ENCODE data around the gene NXNL1.
A peak's percentile ranks its signal among the peaks of the same experiment; 100 is the strongest.
"Not testable (repeated sequence)": the region's sequence is repeated elsewhere in the genome, so short reads cannot be mapped to it uniquely, and the experiment has no call there.

The NXNL1 gene, protein sequence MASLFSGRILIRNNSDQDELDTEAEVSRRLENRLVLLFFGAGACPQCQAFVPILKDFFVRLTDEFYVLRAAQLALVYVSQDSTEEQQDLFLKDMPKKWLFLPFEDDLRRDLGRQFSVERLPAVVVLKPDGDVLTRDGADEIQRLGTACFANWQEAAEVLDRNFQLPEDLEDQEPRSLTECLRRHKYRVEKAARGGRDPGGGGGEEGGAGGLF

DNA sequence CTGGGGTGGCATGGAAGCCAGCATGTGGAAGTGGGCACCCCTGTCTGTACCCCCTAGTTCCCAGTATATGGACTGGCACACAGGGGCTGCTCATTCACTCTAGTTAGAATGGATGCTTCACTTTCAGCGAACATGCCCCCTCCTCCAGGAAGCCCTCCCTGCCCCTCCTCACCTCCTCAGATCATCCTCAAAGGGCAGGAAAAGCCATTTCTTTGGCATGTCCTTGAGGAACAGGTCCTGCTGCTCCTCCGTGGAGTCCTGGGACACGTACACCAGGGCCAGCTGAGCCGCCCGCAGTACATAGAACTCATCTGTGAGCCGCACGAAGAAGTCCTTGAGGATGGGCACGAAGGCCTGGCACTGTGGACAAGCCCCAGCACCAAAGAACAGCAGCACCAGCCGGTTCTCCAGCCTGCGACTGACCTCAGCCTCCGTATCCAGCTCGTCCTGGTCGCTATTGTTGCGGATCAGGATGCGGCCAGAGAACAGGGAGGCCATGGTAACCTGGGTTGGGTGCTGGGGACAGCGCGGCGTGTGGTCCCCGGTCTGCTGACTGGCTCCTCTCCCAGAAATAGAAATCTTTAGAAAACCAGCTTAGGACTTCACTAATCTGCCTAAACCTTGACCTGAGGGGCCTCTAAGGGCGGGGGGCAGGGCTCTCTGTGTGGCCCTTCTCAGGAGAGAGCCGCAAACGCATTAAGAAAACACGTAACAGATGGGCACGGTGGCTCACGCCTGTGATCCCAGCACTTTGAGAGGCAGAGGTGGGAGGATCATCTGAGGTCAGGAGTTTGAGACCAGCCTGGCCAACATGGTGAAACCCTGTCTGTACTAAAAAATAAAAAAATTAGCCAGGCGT lies at the start of gene NXNL1:
Gene NXNL1, minus strand, starts transcription at position 555 of the 859 bp plus-strand sequence. Its CDS starts 57 bp downstream, at position 498.
- no peak for DNase-seq (ENCODE audit: low read depth)

DNA sequence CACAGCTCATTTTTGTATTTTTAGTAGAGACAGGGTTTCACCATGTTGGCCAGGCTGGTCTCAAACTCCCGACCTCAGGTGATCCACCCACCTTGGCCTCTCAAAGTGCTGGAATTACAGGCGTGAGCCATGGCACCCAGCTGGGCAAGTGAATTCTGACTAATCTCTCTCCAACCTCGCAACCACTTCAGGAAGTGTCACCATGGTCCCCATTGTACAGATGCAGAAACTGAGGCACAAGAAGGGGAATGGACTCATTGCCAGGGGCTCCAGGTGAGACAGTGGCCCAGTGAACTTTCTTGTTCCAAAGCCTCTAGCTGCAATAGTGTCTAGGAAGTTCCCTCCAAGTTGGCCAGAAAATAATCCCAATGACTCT lies 47.8 kb upstream of the NXNL1 start:
- DNase-seq (ENCODE audit: low read depth) = not testable (repeated sequence)

DNA sequence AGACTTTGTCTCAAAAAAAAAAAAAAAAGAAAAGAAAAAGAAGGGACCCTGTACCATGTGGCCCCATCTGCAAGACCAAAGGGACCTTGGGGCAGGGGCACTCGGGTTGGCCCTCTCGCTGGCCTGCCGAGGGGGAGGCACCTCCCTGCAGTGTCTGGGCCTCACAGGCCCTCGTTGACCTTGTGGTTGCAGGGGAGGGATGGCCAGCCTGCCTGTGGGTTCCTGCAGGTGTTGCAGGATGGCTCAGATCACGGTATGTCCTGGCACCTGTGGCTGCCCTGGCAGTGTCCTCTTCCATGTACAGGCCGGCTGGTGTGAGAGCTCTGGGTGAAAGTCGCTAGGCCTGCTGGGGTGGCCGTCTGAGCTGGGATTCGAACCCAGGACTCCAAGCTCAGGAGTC lies 46.0 kb upstream of the NXNL1 start:
- no peak for DNase-seq (ENCODE audit: low read depth)

DNA sequence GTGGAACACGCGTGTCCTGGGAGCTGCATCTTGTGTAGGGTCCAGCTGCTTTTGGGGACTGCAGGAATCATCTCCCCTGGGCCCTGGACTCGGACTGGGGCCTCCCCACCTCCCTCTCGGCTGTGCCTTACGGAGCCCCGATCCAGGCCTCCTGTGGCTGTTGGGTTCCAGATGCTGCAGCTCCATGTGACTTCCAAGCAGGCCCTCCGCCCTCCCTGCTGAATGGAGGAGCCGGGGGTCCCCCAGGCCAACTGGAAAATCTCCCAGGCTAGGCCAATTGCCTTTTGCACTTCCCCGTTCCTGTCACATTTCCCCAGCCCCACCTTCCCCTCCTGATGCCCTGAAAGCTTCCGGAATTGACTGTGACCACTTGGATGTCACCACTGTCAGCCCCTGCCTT lies 44.5 kb upstream of the NXNL1 start:
- DNase-seq (ENCODE audit: low read depth) = no peak

DNA sequence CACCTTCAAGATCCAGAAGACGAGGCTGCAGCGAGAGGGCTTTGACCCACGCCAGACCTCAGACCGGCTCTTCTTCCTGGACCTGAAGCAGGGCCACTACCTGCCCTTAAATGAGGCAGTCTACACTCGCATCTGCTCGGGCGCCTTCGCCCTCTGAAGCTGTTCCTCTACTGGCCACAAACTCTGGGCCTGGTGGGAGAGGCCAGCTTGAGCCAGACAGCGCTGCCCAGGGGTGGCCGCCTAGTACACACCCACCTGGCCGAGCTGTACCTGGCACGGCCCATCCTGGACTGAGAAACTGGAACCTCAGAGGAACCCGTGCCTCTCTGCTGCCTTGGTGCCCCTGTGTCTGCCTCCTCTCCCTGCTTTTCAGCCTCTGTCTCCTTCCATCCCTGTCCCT lies 43.7 kb upstream of the NXNL1 start:
- no peak for DNase-seq (ENCODE audit: low read depth)

DNA sequence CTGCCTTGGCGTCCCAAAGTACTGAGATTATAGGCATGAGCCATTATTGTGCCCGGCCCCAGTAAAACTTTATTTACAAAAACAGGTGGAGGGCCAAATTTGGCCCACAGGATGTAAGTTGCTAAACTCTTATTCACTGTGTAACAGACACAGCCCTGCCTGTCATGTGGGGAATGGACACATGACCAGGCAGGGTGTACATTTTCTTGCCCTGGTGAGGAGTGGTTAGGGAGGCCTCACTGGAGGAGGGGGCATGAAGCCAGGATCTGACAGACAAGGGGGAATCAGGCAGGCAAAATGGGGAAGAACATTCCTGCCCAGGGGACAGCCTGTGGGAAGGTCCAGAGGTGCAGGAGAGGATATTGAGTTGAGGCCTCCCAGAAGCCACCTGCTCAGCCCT lies 43.3 kb upstream of the NXNL1 start:
- no peak for DNase-seq (ENCODE audit: low read depth)

DNA sequence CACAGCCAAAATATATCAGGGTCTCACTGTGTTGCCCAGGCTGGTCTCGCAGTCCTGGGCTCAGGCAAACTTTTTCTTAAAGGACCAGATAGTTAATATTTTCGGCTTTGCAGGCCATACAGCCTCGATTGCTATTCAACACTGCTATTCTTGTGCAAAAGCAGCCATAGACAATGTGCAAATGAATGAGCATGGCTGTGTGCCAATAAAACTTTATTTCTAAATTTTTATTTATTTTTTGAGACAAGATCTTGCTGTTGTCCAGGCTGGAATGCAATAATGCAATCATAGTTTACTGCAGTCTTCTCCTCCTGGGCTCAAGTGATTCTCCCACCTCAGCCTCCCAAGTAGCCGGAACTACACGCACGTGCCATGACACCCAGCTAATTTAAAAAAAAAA lies 42.5 kb upstream of the NXNL1 start:
- no peak for DNase-seq (ENCODE audit: low read depth)

DNA sequence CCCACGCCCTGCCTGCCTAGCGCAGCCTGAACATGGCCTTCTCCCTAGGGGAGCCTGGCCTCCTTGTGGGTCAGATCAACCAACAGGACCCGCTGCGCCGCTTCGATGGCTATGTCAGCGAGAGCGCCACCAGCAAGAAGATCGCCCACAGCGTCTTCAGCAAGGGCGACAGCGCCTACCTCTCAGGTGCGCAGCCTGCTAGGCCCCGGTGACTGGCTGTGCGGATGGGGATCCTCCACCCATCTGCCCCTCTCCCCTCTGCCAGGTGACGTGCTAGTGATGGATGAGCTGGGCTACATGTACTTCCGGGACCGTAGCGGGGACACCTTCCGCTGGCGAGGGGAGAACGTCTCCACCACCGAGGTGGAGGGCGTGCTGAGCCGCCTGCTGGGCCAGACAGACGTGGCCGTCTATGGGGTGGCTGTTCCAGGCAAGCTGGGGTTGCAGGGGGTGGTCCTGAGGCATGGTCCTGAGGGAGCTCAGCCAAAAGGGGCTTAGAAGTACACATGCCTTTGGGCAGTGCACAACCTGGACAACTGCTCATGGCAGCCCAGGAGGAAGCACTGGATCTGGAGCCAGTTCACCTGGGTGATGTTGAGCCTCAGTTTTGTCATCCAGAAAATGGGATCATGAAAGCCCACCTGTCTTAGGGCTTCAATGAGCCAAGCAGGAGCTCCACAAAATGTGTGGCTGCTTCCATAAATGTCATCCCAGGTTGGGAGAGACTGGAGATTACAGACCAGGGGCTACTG lies 39.9 kb upstream of the NXNL1 start:
- no peak for DNase-seq (ENCODE audit: low read depth)

DNA sequence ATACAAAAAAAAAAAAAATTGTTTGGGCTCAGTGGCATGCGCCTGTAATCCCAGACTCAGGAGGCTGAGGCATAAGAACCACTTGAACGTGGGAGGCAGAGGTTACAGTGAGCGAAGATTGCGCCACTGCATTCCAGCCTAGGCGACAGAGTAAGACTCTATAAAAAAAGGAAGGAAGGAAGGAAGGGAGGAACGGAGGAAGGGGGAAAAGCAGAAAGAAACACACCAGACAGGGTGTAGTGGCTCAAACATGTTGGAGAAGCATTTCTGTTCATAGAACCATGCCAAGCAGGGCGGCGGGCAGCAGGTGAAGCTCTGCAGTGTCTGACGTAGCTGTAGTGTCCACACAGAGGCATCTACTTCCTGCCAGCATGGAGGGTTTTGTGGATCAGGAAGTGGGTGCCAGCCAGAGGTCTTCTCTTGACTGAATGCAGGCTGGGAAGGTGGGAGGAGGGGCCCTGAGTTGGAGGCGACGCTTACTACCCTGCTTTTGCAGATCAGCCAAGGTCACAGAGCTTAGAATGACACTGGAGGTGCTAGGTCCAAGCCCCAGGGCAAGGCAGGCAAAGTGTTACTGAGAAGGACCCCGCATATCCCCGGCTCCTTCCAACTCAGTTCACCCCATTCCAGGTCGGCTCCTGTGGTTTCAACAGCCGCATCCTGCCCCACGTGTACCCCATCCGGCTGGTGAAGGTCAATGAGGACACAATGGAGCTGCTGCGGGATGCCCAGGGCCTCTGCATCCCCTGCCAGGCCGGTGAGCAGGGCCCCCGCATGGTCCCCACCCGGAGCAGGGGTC lies 39.1 kb upstream of the NXNL1 start:
- no peak for DNase-seq (ENCODE audit: low read depth)

DNA sequence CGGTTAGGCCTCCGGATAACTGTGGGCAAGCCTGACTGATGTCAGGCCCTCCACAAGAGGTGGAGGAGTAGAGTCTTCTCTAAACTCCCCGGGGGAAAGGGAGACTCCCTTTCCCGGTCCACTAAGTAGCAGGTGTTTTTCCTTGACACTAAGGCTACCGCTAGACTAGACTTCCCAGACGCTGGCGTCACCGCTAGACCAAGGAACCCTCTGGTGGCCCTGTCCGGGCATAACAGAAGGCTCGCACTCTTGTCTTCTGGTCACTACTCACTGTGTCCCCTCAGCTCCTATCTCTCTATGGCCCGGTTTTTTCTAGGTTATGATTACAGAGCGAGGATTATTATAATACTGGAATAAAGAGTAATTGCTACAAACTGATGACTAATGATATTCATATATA lies 38.3 kb upstream of the NXNL1 start:
- DNase-seq (ENCODE audit: low read depth) = not testable (repeated sequence)

DNA sequence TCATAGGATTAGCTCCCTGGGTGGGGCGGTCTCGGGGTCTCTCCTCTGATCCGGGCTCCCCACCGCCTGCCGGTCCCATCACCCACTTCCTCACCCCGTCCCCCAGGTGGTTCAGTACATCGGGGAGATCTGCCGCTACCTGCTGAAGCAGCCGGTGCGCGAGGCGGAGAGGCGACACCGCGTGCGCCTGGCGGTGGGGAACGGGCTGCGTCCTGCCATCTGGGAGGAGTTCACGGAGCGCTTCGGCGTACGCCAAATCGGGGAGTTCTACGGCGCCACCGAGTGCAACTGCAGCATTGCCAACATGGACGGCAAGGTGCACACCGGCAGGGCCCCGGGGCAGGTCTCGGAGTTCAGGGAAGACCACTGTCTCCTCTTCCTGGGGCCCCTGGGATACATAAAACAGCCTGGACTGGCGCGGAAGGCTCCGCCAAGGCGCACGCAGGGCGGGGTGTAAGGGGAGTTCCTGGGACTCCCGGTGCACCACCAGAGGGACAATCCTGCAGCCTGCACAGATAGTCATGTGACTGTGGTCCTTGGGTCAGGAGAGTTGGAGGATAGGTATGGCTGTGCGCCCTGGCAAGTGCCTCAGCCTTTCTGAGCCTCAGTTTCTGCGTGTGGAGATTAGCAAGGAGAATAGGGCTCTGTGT lies 36.5 kb upstream of the NXNL1 start:
- DNase-seq (ENCODE audit: low read depth) = no peak

DNA sequence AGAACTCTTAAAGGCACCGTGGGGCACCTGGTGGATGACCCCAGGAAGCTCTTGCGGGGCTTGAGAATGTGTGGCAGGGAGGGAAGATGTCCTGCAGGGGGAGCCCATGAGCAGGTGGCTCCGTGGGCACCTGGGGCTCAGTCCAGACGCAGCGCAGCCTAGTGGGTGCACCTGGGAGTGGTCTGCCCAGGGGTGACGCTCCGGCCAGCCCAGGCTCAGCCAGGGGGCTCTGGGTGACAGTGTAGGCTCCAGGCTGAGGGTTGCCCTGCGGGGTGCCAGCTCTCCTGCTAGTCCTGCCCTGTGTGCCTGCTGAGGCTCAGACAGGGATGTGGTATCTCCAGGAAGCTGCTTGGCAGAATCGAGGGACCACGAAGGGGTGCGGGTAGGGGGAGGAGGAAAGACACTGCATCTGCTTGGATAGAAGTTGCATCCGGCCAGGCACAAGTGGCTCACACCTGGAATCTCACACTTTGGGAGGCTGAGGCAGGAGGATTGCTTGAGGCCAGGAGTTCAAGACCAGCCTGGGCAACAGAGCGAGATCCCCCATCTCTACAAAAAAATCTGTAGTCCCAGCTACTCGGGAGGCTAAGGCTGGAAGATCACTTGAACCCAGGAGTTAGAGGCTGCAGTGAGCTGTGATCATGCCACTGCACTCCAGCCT lies 35.7 kb upstream of the NXNL1 start:
- DNase-seq (ENCODE audit: low read depth) = peak; percentile 58

DNA sequence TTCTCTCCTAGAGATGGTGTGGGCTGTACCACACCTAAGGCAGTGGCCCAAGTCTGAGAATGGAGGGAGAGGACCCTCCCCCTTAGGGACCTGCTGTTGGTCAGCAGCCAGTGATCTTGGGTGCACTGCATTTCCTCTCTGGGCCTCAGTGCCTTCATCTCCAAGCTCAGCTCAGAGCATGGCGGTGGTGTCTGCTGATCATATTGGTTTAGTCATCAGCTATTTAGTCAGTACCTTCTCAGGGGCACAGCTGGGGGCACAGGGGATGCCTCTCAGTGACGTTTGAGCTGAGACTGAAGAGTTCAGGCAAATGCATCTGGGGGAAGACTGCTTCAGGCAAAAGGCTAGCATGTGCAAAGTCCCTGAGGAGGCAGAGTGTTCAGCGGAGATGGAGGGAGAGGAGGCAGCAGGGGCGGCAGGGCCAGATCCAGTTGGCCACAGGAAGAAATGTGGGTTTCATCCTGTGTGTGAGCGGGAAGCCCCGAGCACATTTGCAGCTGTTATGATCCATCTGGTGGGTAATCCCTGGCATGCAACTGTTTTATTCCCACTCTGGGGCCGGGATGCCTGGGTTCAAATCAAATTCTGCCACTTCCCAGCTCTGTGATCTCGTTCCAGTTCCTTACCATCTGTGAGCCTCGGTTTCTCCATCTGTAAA lies 35.0 kb upstream of the NXNL1 start:
- no peak for DNase-seq (ENCODE audit: low read depth)

DNA sequence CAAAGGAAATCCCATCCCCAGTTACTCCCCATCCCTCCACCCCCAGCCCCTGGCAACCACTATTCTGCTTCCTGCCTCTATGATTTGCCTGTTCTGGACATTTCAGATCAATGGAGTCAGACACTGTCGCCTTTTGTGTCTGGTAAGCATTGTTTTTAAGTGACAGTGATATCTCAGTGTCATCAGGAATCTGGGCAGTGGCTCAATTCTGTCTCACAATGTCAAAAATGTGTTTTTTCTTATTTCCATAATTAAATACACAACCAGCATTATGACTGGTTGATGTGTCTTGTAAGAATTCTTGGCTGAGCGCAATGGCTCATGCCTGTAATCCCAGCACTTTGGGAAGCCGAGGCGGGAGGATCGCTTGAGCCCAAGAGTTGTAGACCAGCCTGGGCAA lies 30.6 kb upstream of the NXNL1 start:
- no peak for DNase-seq (ENCODE audit: low read depth)

DNA sequence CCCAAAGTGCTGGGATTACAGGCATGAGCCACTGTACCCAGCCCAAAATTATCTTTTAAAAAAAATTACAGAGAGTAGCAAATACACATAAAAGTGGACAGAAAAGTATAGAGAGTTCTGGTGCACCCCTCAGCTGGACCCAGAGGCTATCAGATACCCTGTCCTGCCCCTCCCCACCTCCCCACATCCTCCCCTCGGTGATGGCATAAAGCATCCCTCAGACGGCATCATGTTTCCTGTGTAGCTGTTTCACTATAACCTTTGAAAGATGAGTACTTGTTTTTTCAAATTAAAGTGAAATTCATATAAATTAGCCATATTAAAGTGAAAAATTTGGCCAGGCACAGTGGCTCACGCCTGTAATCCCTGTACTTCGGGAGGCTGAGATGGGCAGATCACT lies 29.7 kb upstream of the NXNL1 start:
- DNase-seq (ENCODE audit: low read depth) = no peak

DNA sequence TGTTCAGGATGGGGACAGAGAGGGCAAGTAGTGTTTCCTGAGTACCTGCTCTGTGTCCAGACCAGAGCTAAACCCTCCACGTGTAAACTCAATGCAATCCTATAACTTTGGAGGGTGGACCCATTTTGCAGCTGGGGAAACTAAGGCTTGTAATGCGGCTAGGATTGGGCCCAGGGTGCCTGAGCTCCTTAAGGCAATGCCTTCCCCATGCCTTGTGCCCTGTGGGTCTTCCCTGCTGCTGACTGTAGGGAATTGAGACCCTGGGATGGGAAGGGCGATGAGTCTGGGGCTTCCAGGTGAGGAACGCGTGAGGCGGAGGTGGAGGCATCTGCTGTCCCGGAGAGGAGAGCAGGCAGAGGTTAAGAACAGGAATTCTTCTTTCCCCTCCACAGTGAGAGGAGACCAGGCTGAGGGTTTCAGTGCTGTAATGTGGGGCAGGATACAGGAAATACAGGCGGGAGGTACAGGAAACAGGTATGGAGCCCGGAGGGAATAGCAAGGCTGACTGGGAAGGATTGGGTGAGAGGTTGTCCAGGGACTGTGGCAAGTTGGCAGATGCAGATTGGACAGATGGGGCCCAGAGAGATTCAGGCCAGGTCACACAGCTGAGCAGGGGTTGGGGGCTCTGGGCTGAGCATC lies 28.8 kb upstream of the NXNL1 start:
- DNase-seq (ENCODE audit: low read depth) = no peak

DNA sequence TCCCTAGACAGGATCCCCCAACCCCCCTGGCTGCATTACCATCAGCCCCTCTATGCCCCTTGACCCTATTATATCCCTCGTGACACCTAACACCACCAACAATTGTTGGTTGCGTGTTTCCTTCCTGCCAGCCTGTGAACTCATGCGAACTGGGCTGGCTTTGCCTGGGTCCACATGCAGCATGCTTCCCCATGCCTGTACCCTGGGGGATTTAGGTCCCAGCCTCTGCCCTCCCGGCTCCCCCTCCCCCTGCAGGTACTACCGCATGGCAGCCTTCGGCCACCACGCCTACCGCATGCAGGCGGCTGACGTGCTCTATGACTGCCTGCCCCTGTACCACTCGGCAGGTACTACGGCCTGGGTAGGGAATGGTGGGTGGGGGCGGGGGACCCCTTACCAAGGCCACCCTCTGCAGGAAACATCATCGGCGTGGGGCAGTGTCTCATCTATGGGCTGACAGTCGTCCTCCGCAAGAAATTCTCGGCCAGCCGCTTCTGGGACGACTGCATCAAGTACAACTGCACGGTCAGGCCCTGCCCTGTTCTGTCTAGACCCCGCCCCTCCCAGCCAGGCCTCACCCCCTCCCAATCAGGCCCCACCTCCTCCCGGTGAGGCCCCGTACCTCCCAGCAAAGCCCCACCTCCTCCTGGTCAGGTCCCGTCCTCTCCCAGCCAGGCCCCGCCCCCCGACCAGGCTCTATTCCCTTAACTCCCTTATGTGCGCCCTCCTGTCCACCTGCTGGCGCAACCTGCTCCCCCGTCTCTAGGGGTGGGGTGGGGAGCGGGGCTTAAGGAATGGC lies 28.1 kb upstream of the NXNL1 start:
- peak; percentile 59 for DNase-seq (ENCODE audit: low read depth)

DNA sequence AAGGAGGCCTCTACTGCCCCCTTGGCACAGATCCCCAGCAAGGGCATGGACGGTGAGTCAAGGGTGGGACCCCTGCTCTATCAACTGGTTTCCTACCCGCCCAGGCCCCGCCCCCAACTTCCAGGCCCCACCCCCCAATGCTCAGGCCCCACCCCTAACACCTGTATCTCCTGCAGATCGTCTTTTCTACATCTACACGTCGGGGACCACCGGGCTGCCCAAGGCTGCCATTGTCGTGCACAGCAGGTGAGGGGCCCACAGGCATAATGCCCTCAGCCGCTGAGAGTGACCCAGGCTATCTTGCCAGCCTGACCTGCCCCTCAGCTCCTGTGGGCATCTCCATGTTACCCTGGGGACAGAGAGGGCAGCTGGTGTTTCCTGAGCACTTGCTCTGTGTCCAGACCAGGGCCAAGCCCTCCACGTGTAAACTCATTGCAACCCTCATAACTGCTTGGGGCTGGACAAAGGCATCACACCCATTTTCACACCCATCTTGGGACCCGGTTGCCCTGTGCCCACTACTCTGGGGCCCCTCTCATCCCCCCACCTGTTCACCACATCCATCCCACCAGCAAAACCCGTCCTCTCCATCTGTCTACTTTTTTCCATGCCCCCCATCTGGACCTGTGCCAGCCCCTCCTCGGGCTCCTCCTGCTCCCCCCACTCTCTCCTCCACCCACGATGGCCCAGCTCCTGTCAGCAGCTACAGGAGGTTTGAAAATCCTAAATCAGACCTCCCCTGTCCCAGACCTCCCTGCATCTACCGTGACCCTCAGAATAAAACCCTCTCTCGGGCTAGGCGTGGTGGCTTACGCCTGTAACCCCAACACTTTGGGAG lies 26.8 kb upstream of the NXNL1 start:
- DNase-seq (ENCODE audit: low read depth) = no peak
